Dedifferentiated amniotic fluid mesenchymal stem cell (primary cell): ENCODE data around the gene CNIH2.

Experiments used
- DNase-seq: peaks from one replicate; pipeline ENCODE4 v3.0.0-alpha.2; 2016; ENCODE audit errors: extremely low spot score

The CNIH2 gene

DNA sequence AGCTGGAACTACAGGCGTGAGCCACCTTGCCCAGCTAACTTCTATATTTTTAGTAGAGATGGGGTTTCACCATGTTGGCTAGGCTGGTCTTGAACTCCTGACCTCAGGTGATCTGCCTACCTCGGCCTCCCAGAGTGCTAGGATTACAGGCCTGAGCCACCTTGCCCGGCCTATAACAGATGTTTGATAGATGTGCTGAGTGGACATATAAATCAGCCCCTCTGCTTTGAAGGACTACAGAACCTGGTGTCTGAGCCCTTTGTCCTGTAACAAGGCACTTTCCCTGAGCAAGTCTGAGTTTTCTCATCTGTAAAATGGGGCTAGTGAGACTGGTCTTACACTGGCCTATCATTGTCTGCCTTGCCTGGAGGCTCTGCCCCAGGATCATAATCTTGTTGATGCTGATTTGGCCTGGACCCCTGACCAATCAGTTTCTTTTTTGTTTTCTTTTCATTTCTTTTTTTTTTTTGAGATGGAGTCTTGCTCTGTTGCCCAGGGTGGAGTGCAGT, 51.2 kb downstream of the CNIH2 start:
- DNase-seq: no peak

DNA sequence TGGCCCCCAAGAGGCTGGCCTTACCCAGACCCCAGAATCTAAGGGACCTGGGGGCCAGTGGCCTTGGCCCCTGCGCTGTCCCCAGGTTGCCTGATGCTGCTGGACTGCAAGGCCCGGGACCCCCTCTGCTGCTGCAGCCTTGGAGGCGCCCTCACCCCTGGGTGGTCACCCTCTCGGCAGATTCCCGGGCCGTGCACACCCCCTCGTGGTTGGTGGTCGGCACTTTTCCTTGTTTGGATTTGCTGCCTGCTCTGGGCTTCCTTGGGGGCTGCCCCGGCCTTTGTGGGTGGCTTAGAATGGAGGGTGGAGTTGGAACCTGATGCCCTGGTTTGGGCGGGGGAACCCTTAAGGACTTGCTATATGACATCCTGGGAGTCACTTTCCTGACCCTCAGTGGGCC, 53.0 kb downstream of the CNIH2 start:
- DNase-seq: no peak

DNA sequence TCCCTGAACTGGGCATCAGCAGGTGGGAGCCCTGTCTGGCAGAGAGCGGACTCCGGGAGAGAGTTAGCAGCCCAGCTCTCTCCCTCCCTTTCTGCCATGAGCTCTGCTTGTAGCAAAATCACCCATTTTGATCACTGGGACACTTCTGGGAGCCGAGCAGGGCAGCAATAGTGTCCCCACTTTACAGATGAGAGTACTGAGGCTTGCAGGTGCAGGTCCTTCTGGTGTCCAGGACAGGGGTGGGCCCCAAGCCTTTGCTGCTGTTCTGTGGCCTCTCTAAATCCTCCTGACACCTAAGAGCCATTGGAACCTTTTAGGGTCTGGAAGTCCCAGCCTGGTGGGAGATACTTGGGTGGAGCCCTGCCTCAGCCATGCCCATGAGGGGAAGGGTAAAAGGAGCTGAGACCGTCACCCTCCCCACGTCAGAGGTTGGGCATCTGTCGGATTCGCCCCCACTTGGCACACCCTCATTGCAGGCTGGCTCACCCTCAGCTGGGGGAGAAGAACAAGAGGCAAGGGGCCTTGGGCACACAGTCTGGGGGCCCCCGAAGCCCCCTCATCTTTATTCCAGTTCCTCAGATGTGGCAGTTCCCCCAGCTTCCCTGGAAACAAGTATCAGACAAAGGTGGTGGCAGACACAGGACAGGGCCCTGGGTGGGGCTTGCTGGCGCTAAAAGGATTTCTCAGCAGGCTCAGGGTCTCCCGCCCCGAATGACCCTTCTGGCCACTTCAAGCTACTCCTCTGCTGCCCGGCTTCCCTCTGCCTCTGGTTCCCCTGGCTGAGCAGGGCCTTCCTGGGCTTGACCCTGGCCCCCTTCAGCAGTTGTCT, 53.8 kb downstream of the CNIH2 start:
- DNase-seq: no peak

DNA sequence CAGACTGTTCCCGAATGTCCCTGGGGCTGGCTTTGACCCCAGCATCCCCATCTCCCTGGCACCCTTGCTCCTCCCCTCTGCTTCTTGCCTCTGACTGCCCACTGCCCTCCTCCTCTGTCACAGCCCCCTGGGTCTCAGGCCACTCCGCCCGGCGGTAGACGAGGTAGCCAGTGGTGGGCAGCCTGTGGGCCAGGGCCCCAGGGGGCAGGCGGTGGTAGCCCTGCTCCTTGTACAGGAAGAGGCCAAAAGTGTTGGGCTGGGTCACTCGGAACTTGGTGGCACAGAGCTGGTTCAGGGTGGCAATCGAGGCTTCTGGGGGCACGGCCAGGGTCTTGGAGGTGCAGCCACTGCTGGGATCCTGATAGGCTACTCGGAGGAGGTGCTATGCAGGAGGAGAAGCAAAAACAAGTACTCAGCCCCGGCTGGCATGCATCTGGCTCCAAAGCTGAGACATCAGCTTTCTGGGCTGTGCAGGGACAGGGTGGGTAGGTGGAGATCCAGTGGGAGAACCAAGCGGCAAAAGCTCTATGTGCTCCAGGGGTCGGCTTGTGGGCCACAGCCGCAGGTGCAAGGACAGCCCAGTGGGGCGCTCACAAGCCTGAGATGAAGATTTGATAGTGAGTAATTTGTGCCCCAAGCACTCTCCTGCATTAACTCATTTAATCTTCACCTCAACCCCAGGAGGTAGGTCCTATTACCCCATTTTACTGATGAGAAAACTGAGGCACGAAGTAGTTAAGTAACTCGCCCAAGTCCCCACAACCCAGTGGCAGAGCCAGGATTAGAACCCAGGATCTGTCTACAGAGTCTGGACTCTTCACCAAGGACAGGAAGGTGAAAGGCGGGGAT, 54.6 kb downstream of the CNIH2 start:
- no peak for DNase-seq

DNA sequence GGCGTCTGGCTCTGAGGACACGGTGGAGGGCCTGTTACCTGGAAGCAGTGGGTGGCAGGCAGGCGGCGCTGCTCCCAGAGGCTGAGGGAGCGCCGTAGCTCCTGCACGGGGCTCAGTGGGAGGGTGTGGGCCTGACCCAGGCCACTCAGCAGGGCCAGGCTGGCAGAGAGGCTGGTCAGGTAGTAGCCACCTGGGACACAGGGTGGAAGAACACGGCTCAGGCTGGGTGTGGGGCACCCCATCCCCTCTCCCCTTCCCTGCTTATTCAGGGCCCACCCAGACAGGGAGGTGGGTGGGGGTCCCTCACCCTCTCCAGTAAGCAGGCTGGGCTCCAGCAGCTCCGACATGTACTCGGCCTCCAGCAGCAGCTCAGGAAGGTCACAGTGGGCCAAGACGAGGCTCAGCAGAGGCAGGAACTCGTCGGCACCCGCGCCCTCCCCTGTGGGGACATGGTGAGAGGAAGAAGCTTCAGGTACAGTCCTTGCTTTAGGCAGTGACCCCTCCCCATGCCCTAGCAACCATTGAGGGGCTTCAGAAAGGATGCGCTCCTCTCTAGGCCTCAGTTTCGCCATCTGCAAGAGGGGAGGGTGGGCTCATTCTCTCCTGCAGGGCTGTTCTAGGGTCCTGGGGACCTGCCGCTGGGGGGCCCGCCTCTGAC, 55.4 kb downstream of the CNIH2 start:
- DNase-seq: no peak
